HepG2 (cell line): ENCODE data around the gene PXYLP1. TPM values are rescaled to one million over a fixed set of nuclear protein-coding genes. Genes with fewer than 3 reads are reported as not detected.

Experiments
- AKNA ChIP-seq: sonication (generic); formaldehyde crosslinking; IDR thresholded peaks from 2 replicates; pipeline ENCODE4 v1.4.0; 2020; ENCODE audit warnings: missing genetic modification reagents, borderline replicate concordance
- ERF ChIP-seq: IDR thresholded peaks from 2 replicates; pipeline ENCODE4 v1.6.1; 2018; ENCODE audit warnings: missing biosample characterization, missing genetic modification reagents
- FOXO4 ChIP-seq: sonication (generic); formaldehyde crosslinking; conservative IDR thresholded peaks from 2 replicates; pipeline ENCODE4 v1.8.1; 2023; ENCODE audit warnings: missing genetic modification reagents
- FOXP4 ChIP-seq: sonication (generic); formaldehyde crosslinking; IDR thresholded peaks from 2 replicates; pipeline ENCODE4 v1.4.0; 2020; ENCODE audit warnings: missing genetic modification reagents
- GABPB1 ChIP-seq: IDR thresholded peaks from 2 replicates; pipeline ENCODE4 v1.6.1; 2016; ENCODE audit warnings: mild to moderate bottlenecking, missing genetic modification reagents, moderate library complexity, missing compliant biosample characterization
- HOXD1 ChIP-seq: sonication (generic); formaldehyde crosslinking; IDR thresholded peaks from 2 replicates; pipeline ENCODE4 v1.5.0; 2020; ENCODE audit warnings: missing genetic modification reagents
- KDM2A ChIP-seq: sonication (generic); formaldehyde crosslinking; IDR thresholded peaks from 2 replicates; pipeline ENCODE4 v1.4.0; 2020; ENCODE audit warnings: low read depth, missing genetic modification reagents, borderline replicate concordance
- KLF9 ChIP-seq: IDR thresholded peaks from 2 replicates; pipeline ENCODE4 v1.6.1; 2016; ENCODE audit warnings: low read depth
- MEIS1 ChIP-seq: sonication (generic); formaldehyde crosslinking; IDR thresholded peaks from 2 replicates; pipeline ENCODE4 v1.9.0; 2021; ENCODE audit warnings: mild to moderate bottlenecking, missing genetic modification reagents, moderate library complexity, borderline replicate concordance
- NR0B2 ChIP-seq: sonication (generic); formaldehyde crosslinking; IDR thresholded peaks from 2 replicates; pipeline ENCODE4 v1.4.0; 2020; ENCODE audit warnings: mild to moderate bottlenecking, missing genetic modification reagents
- REPIN1 ChIP-seq: sonication (generic); formaldehyde crosslinking; IDR thresholded peaks from 2 replicates; pipeline ENCODE4 v1.8.0; 2022; ENCODE audit warnings: missing genetic modification reagents, low read depth, mild to moderate bottlenecking, borderline replicate concordance
- RORA ChIP-seq: sonication (generic); formaldehyde crosslinking; IDR thresholded peaks from 2 replicates; pipeline ENCODE4 v1.5.0; 2020; ENCODE audit warnings: mild to moderate bottlenecking, missing genetic modification reagents, moderate library complexity
- TBL1XR1 ChIP-seq: fragments of 150-350 bp; IDR thresholded peaks from 2 replicates; pipeline ENCODE4 v1.6.1; 2014; ENCODE audit warnings: borderline replicate concordance, low read length; ENCODE audit not compliant: partially characterized antibody
- TBX2 ChIP-seq: sonication (generic); formaldehyde crosslinking; IDR thresholded peaks from 2 replicates; pipeline ENCODE4 v1.5.0; 2020; ENCODE audit warnings: missing genetic modification reagents, mild to moderate bottlenecking, borderline replicate concordance
- TGIF2 ChIP-seq: IDR thresholded peaks from 2 replicates; pipeline ENCODE4 v1.6.1; 2016; ENCODE audit warnings: control low read depth, missing compliant biosample characterization
- ZNF367 ChIP-seq: sonication (generic); formaldehyde crosslinking; IDR thresholded peaks from 2 replicates; pipeline ENCODE4 v1.4.0; 2020; ENCODE audit warnings: missing genetic modification reagents, borderline replicate concordance
- ZNF589 ChIP-seq: sonication (generic); formaldehyde crosslinking; conservative IDR thresholded peaks from 2 replicates; pipeline ENCODE4 v1.8.0; 2022; ENCODE audit warnings: mild to moderate bottlenecking, moderate library complexity, missing genetic modification reagents
- ZNF891 ChIP-seq: sonication (generic); formaldehyde crosslinking; IDR thresholded peaks from 2 replicates; pipeline ENCODE4 v1.5.0; 2020; ENCODE audit warnings: mild to moderate bottlenecking, missing genetic modification reagents
- polyA plus RNA-seq, 8 experiments: library from polyadenylated mRNA; depleted of rRNA in 3 of 8; stranded (reverse) in 7 of 8; unstranded in 1 of 8; fragments of >200 nt; fragmentation: Illumina TruSeq in 4 of 8; extraction: Trizol in 4 of 8; gene quantifications; 2 replicates each; pipeline versions ENCODE4 v1.2.1 to v1.2.3, GENCODE V29; 2011 to 2016; ENCODE audit warnings: low read depth in 4 of 8, missing spikeins in 1 of 8, mixed read lengths in 1 of 8; ENCODE audit not compliant: insufficient read depth in 1 of 8
- total RNA-seq, 5 experiments: library from RNA; depleted of rRNA; stranded (reverse); fragments of >200 nt; fragmentation: Illumina TruSeq; extraction: Trizol; gene quantifications; 2 replicates each; pipeline ENCODE4 v1.2.3, GENCODE V29; 2016; ENCODE audit warnings: low read depth in 1 of 5

PXYLP1 gene
- total and polyA plus RNA-seq, 2 of the 13 experiments (the other 11 are each of a cell fraction or from before 2014, with no cell fraction given): 4.9 to 8.1 TPM

- TF ChIP-seq NR0B2 (CRISPR knock-in tag) (peak; percentile 69; the same call in 1 of the 2 replicates), REPIN1 (CRISPR knock-in tag) (peak; percentile 66; the same call in 1 of the 2 replicates), HOXD1 (no peak), GABPB1 (CRISPR knock-in tag) (peak; percentile 34; the same call in 1 of the 2 replicates), FOXO4 (no peak), ZNF891 (CRISPR knock-in tag) (peak; percentile 42; the same call in 1 of the 2 replicates), KLF9 (no peak), KDM2A (CRISPR knock-in tag) (peak; percentile 69; the same call in 1 of the 2 replicates), AKNA (CRISPR knock-in tag) (no peak), TBL1XR1 (no peak), MEIS1 (CRISPR knock-in tag) (0 out of 2 replicates have a peak, but pooled peaks have one; percentile 45), TGIF2 (no peak), TBX2 (peak; percentile 59; the same call in 1 of the 2 replicates), ZNF367 (CRISPR knock-in tag) (no peak), RORA (no peak), ZNF589 (CRISPR knock-in tag) (no peak; the same call in 1 of the 2 replicates), FOXP4 (peak; percentile 43; the same call in 1 of the 2 replicates), ERF (CRISPR knock-in tag) (peak; percentile 86)
These were observed 77.1 kb downstream of the PXYLP1 start (continued) for GRCh38 chr3:141308588-141309218.
